PFSK-1 (cell line): Measurements from ENCODE around the gene TMPRSS7.

Experiments used
- FOXP2 ChIP-seq: optimal IDR thresholded peaks from 2 replicates; pipeline ENCODE3; 2011; ENCODE audit warnings: borderline replicate concordance, control low read depth, inconsistent platforms; ENCODE audit not compliant: insufficient read depth; ENCODE audit errors: extremely low read length, extremely low read depth
- POLR2AphosphoS5 ChIP-seq: IDR thresholded peaks from 2 replicates; pipeline ENCODE4 v1.6.1; 2012; ENCODE audit warnings: low read depth, mild to moderate bottlenecking, control low read depth, low read length, moderate library complexity
- SIN3A ChIP-seq: IDR thresholded peaks from 2 replicates; pipeline ENCODE4 v1.6.1; 2012; ENCODE audit warnings: mild to moderate bottlenecking, low read length, moderate library complexity, borderline replicate concordance; ENCODE audit not compliant: insufficient read depth
- TAF1 ChIP-seq: IDR thresholded peaks from 2 replicates; pipeline ENCODE4 v1.6.1; 2012; ENCODE audit warnings: low read length, control low read depth, borderline replicate concordance; ENCODE audit not compliant: insufficient read depth
- TF ChIP-seq, protein P1 (sequence below), 2 experiments: IDR thresholded peaks; 2 replicates each; pipeline versions ENCODE4 v1.6.1 to v1.8.0; 2011 to 2012; ENCODE audit warnings: low read depth in 2 of 2, low read length in 2 of 2, control low read depth in 1 of 2, inconsistent platforms in 1 of 2, mild to moderate bottlenecking in 1 of 2, moderate library complexity in 1 of 2; ENCODE audit not compliant: insufficient read depth in 1 of 2

DNA sequence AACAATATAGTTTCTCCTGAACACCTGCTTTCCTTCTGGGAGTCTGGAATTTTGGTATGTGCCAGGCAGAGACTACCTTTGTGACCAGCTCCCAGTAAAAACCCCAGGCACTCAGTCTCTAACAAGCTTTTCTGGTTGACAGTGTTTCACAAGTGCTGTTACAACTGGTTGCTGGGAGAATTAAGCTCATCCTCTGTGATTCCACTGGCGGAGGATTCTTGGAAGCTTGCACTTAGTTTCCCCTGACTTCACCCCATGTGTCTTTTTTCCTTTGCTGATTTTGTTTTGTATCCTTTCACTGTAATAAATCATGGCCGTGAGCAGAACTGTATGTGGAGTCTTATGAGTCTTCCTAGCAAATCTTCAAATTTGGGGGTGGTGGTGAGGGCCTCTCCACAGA, 41.5 kb upstream of the TMPRSS7 start:
- TF ChIP-seq TAF1 (no peak), POLR2AphosphoS5 (no peak), SIN3A (no peak), FOXP2 (no peak)
- TF ChIP-seq, protein P1, sequence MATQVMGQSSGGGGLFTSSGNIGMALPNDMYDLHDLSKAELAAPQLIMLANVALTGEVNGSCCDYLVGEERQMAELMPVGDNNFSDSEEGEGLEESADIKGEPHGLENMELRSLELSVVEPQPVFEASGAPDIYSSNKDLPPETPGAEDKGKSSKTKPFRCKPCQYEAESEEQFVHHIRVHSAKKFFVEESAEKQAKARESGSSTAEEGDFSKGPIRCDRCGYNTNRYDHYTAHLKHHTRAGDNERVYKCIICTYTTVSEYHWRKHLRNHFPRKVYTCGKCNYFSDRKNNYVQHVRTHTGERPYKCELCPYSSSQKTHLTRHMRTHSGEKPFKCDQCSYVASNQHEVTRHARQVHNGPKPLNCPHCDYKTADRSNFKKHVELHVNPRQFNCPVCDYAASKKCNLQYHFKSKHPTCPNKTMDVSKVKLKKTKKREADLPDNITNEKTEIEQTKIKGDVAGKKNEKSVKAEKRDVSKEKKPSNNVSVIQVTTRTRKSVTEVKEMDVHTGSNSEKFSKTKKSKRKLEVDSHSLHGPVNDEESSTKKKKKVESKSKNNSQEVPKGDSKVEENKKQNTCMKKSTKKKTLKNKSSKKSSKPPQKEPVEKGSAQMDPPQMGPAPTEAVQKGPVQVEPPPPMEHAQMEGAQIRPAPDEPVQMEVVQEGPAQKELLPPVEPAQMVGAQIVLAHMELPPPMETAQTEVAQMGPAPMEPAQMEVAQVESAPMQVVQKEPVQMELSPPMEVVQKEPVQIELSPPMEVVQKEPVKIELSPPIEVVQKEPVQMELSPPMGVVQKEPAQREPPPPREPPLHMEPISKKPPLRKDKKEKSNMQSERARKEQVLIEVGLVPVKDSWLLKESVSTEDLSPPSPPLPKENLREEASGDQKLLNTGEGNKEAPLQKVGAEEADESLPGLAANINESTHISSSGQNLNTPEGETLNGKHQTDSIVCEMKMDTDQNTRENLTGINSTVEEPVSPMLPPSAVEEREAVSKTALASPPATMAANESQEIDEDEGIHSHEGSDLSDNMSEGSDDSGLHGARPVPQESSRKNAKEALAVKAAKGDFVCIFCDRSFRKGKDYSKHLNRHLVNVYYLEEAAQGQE (IDR thresholded peaks at IDR 0.05; ENCODE audit: insufficient read depth in 1 of 2, low read depth in 2 of 2, low read length in 2 of 2) = no peak
